ENCODE data around the gene ABCA4.

GRCh38 chr1:94153133-94153532 is 32.2 kb upstream of the ABCA4 start:
- TF ChIP-seq CTCF (IDR thresholded peaks at IDR 0.05) (no peak), POLR2AphosphoS5 (IDR thresholded peaks at IDR 0.05; ENCODE audit: low read depth, low read length) (no peak), TCF7L2 (IDR thresholded peaks at IDR 0.05; ENCODE audit: low read depth, low read length) (no peak)

Data from Panc1 (cell line).